ENCODE data around the gene CIZ1.

CIZ1 gene

GRCh38 chr9:128214571-128215490 is 23.5 kb upstream of the CIZ1 start:
- DNase-seq (ENCODE audit: low read depth, low spot score) = no peak

DNA sequence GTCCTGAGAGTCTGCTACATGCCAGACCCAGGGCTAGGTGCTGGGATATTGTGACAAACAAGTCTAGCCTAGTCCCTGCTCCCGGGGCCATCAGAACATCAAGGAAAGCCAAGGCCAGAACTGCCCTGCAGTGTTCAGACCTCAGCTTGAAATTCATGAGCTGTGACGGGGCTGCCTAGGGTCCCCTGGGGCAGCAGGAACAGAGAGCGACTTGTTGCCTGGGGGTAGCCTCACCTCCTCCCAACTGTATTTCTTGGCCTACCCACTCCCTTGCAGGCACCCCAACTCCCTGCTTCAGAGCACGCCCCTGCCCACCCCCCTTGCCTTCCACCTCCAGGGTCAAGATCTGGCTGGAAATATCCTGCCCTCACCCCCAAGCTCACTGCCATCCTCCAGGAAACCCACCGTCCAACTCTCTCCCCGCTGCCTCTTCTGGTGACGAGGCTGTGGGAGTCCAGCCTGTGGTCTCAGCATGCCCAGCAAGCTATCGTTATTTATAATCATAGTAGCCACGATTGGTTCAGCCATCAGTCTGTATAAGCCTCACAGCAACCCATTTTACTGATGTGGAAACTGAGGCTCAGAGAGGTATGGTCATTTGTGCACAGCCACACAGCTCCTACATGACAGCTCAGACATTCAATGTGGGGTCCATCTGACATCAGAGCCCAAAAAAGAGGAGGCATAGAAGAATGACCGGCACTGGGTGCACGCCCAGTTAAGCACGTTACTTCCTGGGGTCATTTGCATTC is 22.6 kb upstream of the CIZ1 start:
- no peak for DNase-seq (ENCODE audit: low read depth, low spot score)

DNA sequence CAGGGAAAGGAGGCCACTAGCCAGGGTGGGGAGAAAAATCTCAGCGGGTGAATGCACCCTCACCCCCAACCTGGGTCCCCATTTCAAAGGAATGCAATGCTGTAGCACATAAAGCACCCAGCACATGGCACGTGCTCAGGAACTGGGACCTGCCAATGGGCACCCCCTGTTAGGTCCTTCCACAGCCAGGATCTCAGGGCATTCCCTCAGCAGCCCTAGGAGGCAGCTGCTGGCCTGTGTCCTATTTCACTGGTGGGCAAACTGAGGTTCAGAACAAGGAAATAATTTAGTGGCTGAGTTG is 20.6 kb upstream of the CIZ1 start:
- no peak for DNase-seq (ENCODE audit: low read depth, low spot score)

DNA sequence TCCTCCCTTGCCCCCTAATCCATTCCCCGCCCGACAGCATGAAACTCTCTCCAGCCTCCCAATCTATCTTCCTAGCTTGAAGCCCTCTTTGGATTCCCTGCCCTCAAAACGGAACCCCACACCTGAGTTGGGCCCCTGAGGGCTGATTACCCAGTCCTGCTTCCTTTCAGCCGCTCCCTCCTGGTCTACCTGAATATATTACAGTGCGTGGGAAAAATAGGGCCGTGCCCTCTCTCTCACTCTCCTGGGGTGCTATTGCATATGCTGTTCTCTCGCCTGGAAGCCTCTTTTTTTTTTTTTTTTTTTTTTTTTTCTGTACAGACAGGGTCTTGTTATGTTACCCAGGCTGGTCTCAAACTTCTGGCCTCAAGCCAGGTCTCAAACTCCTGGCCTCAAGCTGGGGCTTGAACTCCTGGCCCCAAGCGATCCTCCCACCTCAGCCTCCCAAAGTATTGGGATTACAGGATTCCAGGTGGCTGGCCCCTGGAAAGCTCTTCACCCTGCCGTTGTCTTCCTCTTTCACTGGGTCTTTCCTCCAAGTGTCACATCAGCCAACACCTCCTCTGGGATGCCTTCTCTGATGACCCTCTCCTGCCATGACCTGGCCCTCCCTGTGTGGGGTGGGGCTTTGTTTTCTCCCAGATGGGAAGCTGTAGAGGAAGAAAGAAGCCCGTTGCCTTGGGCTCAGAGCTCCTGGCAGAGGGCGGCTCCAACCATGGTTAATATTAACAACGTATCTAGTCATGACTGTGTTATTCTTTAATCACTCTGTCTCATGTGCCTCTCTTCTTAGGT is 20.0 kb upstream of the CIZ1 start:
- DNase-seq (ENCODE audit: low read depth, low spot score) = no peak

GRCh38 chr9:128208946-128209669 is 17.7 kb upstream of the CIZ1 start:
- DNase-seq (ENCODE audit: low read depth, low spot score) = no peak

- DNase-seq (ENCODE audit: low read depth, low spot score) = no peak
Observed at GRCh38 chr9:128208386-128208785, 17.0 kb upstream of the CIZ1 start.

- DNase-seq (ENCODE audit: low read depth, low spot score) = no peak
Observed at GRCh38 chr9:128206916-128207910, 15.8 kb upstream of the CIZ1 start.

- no peak for DNase-seq (ENCODE audit: low read depth, low spot score)
Observed at GRCh38 chr9:128206484-128206883, 15.1 kb upstream of the CIZ1 start.

DNA sequence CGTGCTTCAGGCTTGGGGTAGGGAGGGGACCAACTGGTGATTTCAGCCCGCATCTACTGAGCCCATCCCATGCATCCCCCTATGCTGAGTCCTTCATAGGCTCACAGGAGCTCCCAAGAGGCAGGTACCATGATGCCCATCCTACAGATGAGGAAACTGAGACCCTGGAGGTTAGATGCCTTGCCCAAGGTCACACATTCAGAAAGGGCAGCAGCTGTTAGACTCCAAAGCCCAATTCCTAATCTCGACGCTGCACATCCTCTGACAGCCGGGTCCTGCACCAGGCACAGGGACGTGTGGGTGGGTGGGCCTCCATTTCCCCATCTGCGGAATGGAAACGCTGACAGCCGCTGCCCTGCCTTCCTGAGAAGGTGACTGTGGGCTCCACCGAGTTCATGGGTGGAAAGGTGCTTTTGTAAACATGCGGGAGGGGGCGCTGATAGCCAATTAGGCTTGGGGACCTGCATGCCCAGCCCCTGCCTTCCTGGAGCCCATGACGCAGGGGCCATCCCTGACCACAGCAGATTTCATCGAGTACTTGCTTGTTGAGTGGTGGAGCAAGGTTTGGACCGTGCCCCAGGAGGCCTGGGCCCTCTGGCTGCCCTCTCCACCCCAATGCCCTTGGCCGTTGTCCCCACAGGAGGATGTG is 14.0 kb upstream of the CIZ1 start:
- DNase-seq (ENCODE audit: low read depth, low spot score) = no peak

DNA sequence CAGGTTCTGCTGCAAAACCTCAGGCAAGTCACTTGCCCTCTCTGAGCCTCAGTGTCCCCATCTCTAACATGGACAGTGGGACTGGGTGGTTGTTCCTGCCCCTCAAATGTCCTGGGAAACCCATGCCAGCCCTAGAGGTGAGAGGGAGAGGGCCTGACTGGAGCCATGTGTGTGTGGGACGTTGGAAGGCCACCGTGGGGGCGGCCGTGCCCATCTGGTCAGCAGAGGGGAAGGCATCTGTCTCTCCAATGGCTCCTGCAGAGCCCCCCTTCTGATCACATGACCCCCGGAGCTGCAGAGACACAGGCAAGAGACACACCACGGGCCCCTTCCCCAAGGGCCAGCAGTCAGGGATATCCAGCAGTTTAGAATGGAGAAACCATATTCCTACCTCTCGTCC is 13.5 kb upstream of the CIZ1 start:
- no peak for DNase-seq (ENCODE audit: low read depth, low spot score)

- peak; percentile 79 for DNase-seq (ENCODE audit: low read depth, low spot score)
Observed at GRCh38 chr9:128203707-128204551, 12.6 kb upstream of the CIZ1 start.

DNA sequence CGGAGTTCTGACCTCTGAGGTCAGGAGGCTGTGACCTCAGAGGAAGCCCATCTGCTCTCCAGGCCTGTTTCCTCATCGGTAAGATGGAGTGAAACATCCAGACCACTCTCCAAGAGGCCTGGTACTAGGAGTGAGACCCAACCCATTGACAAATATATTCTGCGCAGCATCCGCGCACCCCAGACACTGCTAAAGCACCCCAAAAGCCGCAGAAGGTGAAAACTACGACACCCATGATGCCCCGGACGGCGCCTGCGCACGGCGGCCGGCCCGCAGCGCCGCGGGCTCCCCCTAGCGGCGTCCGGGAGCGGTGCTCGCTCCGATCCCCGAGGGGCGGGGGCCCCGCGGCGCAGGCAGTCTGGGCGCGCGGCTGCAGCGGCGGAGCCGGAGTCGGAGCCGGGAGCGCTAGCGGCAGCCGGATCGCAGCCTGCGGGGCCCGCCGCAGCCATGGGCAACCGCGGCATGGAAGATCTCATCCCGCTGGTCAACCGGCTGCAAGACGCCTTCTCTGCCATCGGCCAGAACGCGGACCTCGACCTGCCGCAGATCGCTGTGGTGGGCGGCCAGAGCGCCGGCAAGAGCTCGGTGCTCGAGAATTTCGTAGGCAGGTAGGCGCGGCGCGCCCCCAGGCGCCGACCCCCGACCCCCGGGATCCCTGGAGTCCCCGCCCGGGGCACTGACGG is 11.8 kb upstream of the CIZ1 start, which contains the start of gene DNM1:
DNM1 (plus strand) TSS at position 356 of the 683 bp plus-strand sequence; CDS start at position 448, 92 bp downstream.
- peak; percentile 79 for DNase-seq (ENCODE audit: low read depth, low spot score)

- DNase-seq (ENCODE audit: low read depth, low spot score) = no peak
Observed at GRCh38 chr9:128202648-128203023, 11.3 kb upstream of the CIZ1 start.

GRCh38 chr9:128201441-128202369 is 10.3 kb upstream of the CIZ1 start:
- no peak for DNase-seq (ENCODE audit: low read depth, low spot score)

DNA sequence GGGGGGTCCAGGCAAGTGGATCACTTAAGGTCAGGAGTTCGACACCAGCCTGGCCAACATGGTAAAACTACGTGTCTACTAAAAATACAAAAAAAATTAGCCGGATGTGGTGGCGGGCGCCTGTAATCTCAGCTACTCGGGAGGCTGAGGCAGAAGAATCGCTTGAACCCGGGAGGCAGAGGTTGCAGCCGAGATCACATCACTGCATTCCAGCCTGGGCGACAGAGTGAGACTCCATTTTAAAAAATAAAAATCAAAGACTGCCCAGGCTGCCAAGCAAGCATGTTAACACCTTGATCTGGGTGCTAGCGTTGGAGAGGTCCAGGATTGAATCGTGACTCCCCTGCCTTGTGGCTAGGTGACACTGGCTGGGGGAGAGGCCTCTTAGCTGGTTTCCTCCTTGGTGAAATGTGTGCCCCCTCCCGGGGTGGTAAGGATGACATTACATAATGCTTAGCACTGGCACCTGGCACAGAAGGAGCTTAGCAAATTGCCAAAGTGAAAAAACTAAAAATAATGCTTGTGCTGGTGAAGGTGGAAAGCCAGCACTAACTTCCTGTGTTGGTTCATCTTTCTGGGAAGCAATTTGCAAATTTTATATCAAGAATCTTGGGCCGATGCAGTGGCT is 2.2 kb upstream of the CIZ1 start:
- DNase-seq (ENCODE audit: low read depth, low spot score) = no peak

DNA sequence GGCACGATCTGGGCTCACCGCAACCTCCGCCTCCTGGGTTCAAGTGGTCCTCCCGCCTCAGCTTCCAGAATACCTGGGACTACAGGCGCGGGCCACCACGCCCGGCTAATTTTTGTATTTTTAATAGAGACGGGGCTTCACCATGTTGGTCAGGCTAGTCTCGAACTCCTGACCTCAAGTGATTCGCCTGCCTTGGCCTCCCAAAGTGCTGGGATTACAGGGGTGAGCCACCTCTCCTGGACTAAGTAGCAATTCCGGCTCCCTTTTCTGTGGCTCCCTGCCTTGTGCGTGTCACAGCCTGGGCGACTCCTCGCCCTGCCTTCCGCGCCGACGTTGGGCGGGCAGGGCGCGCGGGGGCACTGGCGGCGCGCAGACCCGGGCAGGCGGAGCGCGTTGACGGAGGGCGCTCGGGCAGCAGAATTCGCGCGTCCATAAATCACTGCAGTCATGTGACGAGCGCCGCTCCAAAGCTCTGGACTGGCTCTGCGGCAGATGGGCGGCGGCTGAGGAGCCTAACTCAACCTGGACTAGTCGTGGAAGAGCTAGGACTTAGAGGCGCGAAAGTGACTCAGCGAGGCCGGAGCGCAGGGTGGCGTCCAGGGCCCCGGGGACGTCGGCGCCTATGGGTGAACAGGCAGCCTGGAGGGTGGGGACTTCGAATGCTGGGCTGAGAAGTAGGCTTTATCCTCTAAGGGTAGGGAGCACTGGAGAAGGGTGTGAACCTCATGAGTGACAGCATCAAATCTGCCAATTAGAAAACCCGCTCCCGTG is 1.4 kb upstream of the CIZ1 start:
- DNase-seq (ENCODE audit: low read depth, low spot score) = peak; percentile 95

Data from ELF-1 (cell line).